Tibial artery (tissue), 4 donors: ENCODE results near the gene BORCS8.

ENCODE experiments used
- DNase-seq, 2 donors: peaks; one replicate each; pipeline ENCODE4 v3.0.0-alpha.2; 2019
- H3K27ac ChIP-seq, 2 donors: fragments of 200-600 bp; sonication (generic) in 1 of 2; 1 replicate in 1 of 2; 2 replicates in 1 of 2; pipeline ENCODE4 v1.5.1; 2018 to 2019; ENCODE audit warnings: mild to moderate bottlenecking in 1 of 2
- H3K27me3 ChIP-seq, 2 donors: fragments of 200-600 bp; sonication (generic) in 1 of 2; one replicate each; pipeline versions ENCODE4 v1.5.1 to v1.6.0; 2016 to 2019
- H3K36me3 ChIP-seq, 3 donors: fragments of 200-600 bp; sonication (generic) in 2 of 3; one replicate each; pipeline ENCODE4 v1.5.1; 2016 to 2019; ENCODE audit warnings: mild to moderate bottlenecking in 2 of 3
- H3K4me1 ChIP-seq, 4 donors: fragments of 200-600 bp; sonication (generic) in 2 of 4; 1 replicate in 3 of 4; 2 replicates in 1 of 4; pipeline ENCODE4 v1.5.1; 2016 to 2019
- H3K4me3 ChIP-seq, 2 donors: fragments of 200-600 bp; sonication (generic) in 1 of 2; 1 replicate in 1 of 2; 2 replicates in 1 of 2; pipeline ENCODE4 v1.5.1; 2018 to 2019; ENCODE audit warnings: mild to moderate bottlenecking in 2 of 2
- H3K9me3 ChIP-seq, 3 donors: fragments of 200-600 bp; sonication (generic) in 1 of 3; one replicate each; pipeline ENCODE4 v1.5.1; 2016 to 2019
- CTCF ChIP-seq, 2 experiments: fragments of 200-600 bp in 1 of 2; fragments of 450-650 bp in 1 of 2; IDR thresholded peaks; one replicate each; pipeline ENCODE4 v1.5.1; 2017 to 2019; ENCODE audit warnings: antibody characterized with exemption in 2 of 2, mild to moderate bottlenecking in 1 of 2, moderate library complexity in 1 of 2
- intact Hi-C: fragments of 100-400 bp; cut with DNase I; formaldehyde crosslinking; loops from one replicate; pipeline ENCODE4 v1.15.0; 2023; ENCODE audit warnings: low total_unique reads

Gene BORCS8

DNA sequence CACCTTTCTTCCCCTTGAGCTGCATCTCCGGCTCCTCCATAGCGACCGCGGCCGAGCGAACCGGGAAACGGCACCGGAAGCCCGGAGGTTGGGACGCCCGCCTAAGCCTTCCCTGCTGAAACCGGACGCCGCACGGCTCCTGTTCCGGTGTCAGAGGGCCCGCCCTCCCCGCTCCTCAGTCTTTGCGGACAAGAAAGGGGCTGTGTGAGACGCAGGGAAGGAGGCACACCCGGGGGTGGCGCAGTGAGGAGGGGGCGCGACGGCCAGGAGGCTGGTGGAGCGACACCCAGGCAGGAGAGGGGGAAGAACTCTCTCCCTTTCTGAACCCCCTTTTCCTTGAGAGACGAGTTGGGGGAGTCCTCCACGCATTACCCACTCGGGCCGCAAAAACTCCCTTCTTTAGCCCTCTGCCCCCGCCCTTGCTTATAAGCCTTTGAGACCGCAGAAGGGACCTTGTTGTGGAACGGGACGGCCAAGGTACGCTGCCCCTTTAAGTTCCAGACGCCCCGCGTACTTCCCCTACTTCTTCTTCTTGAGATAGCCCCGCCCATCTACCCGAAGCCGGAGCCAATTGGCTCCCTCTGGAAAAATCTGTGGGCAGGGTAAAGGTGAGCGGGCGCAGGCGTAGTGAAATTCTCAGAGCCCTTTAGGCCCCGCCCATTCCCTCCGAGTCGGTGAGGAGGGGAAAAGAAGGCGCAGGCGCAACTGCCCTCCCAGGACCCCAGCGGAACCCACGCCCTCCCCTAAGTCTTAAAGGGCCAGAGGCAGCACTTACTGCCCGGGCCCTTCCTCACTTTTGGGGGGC lies at the start of gene BORCS8, which contains the start of gene RFXANK:
Gene BORCS8 (minus strand): TSS at position 75 of the 805 bp plus-strand sequence. CDS start 35 bp downstream, at position 40.
Gene RFXANK (plus strand): TSS at position 181 of the 805 bp plus-strand sequence. CDS start 1,689 bp downstream, outside the sequence.
- intact Hi-C loops = no loop called here
- peak within 1 kb of the TSS; percentile 98 to 99 for H3K27ac ChIP-seq
- peak in 1 of 2 experiments; percentile 26 for TF ChIP-seq CTCF (IDR thresholded peaks at IDR 0.05)
- peak within 1 kb of the TSS; percentile 85 to 93 for H3K4me3 ChIP-seq
- DNase-seq = peak; percentile 99 to 100
- H3K9me3 ChIP-seq = no peaks in the 10 kb centered on the region
- H3K36me3 ChIP-seq = peaks cover 5 to 24% (median 10%) of the 10 kb centered on the region in 3 donors
- H3K27me3 ChIP-seq = no peaks in the 10 kb centered on the region
- peaks cover 0 to 54% (median 36%) of the 10 kb centered on the region in 4 donors for H3K4me1 ChIP-seq

DNA sequence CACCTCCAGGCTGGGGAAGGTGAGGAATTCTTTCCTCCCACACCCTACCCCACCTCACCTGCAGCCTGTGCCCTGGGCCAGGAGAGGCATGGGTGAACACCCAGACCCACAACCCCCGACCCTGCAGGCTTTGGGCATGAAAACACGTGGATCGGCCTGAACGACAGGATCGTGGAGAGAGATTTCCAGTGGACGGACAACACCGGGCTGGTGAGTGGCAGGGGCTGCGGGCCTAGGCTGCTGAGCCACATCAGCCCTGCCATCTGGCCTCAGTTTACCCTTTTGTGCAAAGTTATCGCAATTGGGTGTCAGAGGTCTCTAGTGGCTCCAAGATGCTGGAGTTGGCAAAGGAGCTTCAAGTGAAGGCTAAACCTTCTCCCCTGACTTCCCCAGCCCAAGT lies 48.5 kb upstream of the BORCS8 start:
- peaks cover 0 to 54% of the 10 kb centered on the region in 2 donors for H3K27me3 ChIP-seq
- no peak overlapping the region for H3K4me3 ChIP-seq
- H3K36me3 ChIP-seq = no peaks in the 10 kb centered on the region
- DNase-seq = no peak
- no peak for TF ChIP-seq CTCF (IDR thresholded peaks at IDR 0.05)
- H3K4me1 ChIP-seq = no peaks in the 10 kb centered on the region
- peaks cover 0 to 12% (median under 1%) of the 10 kb centered on the region in 3 donors for H3K9me3 ChIP-seq
- intact Hi-C loops = no loop called here
- no peak overlapping the region for H3K27ac ChIP-seq

GRCh38 chr19:19239675-19240074 lies 47.7 kb upstream of the BORCS8 start:
- H3K36me3 ChIP-seq = no peaks in the 10 kb centered on the region
- no peaks in the 10 kb centered on the region for H3K4me1 ChIP-seq
- no peak overlapping the region for H3K27ac ChIP-seq
- H3K27me3 ChIP-seq = peaks cover 0 to 50% of the 10 kb centered on the region in 2 donors
- intact Hi-C loops = no loop called here
- DNase-seq = no peak
- H3K9me3 ChIP-seq = peaks cover 6 to 20% (median 8%) of the 10 kb centered on the region in 3 donors
- no peak for TF ChIP-seq CTCF (IDR thresholded peaks at IDR 0.05)
- no peak overlapping the region for H3K4me3 ChIP-seq

DNA sequence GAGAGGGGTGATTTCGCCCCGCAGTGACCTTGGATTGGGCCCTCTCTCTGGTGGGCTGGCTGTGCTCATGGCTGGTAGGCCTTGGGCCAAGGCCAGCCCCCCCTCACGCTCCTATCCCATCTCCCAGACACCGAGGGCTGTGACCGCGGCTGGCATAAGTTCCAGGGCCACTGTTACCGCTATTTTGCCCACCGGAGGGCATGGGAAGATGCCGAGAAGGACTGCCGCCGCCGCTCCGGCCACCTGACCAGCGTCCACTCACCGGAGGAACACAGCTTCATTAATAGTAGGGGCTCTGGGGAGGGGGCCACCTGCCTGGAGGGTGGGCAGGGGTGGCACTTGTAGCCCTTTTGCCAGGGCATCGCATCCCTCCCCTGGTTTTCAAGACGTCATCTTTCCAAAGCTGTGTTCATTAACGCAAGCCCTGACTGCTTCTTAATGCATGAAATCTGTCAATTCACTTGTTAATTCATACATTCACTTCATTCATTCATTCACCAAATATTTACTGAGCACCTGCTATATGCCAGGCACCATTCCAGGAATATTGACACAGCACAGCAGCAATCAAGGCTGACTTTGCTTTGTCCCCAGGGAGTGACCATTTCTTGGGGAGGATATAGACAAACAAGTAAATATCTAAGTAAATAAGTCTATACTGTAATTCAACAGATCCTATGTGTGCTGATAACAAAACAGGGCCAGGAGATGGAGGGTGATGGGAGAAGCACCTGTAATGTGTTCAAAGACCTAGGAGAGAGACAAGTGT lies 46.4 kb upstream of the BORCS8 start:
- Histone ChIP-seq H3K4me3 (no peak overlapping the region), H3K27me3 (peaks cover 0 to 47% of the 10 kb centered on the region in 2 donors), H3K27ac (no peak overlapping the region), H3K9me3 (peaks cover 8 to 34% (median 22%) of the 10 kb centered on the region in 3 donors), H3K36me3 (no peaks in the 10 kb centered on the region), H3K4me1 (no peaks in the 10 kb centered on the region)
- no peak for DNase-seq
- no peak for TF ChIP-seq CTCF (IDR thresholded peaks at IDR 0.05)
- intact Hi-C loops = no loop called here

DNA sequence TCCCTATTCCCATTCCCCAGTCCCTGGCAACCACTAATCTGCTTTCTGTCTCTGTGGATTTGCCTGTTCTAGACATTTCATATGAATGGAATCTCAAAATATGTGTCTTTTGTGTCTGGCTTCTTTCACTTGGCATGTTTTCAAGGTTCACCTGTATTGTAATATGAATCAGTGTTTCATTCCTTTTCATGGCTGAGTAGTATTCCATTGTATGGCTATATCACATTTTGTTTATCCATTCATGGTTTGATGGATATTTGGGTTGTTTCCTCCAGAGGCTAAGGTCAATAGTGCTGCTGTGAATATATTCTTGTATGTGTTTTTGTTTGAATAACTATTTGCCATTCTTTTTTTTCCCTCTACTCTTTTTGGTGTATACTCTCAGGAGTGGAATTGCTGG lies 44.2 kb upstream of the BORCS8 start:
- no peak overlapping the region for H3K4me3 ChIP-seq
- H3K36me3 ChIP-seq = no peaks in the 10 kb centered on the region
- H3K27me3 ChIP-seq = peaks cover 0 to 35% of the 10 kb centered on the region in 2 donors
- no peak for DNase-seq
- peaks cover 8 to 35% (median 24%) of the 10 kb centered on the region in 3 donors for H3K9me3 ChIP-seq
- no peak overlapping the region for H3K27ac ChIP-seq
- intact Hi-C loops = no loop called here
- TF ChIP-seq CTCF (IDR thresholded peaks at IDR 0.05) = no peak
- H3K4me1 ChIP-seq = no peaks in the 10 kb centered on the region
